HCT116 (cell line): Measurements from ENCODE around the gene SGSM2. TPM values are rescaled to one million over a fixed set of nuclear protein-coding genes. Genes with fewer than 3 reads are reported as not detected.

Experiments
- ATAC-seq: fragments of 200-7000 bp; cut with Tn5 transposase; 2 replicates; pipeline ENCODE4 v1.9.1; 2020; ENCODE audit warnings: mild to moderate bottlenecking, moderate library complexity
- BruUV-seq: library from RNA; stranded (reverse); fragments of 400-500 nt; replicated peaks from 2 replicates; lab custom pipeline; 2021; lab: Mats Ljungman, UMichigan
- CTCF ChIA-PET: fragments of 300-600 bp; sonication (Branson Sonifier 250); formaldehyde crosslinking; loops from one replicate; lab custom pipeline; 2021; ENCODE audit warnings: antibody characterized with exemption; lab: Charles Lee
- POLR2A ChIA-PET: fragments of 300-600, 350-600 bp; sonication (Branson Sonifier 250); formaldehyde crosslinking; loops from one replicate; lab custom pipeline; 2021; ENCODE audit warnings: antibody characterized with exemption; lab: Charles Lee
- RAD21 ChIA-PET, 2 experiments: fragments of 300-600 bp; sonication (Branson Sonifier 250); formaldehyde crosslinking; loops; one replicate each; lab custom pipeline; 2023; ENCODE audit warnings: low total read pairs in 2 of 2; ENCODE audit not compliant: uncharacterized antibody in 2 of 2, unreplicated experiment in 2 of 2, low non-redundant PET in 1 of 2; lab: Charles Lee
- DNase-seq: peaks from one replicate; pipeline ENCODE4 v3.0.0-alpha.2; 2010; ENCODE audit warnings: low read depth, low spot score
- H2AFZ ChIP-seq: fragments of 200-600 bp; shearing (Covaris generic), sonication (generic); 2 replicates; pipeline ENCODE4 v1.6.1; 2017; ENCODE audit warnings: low read depth, mixed run types, mixed read lengths, antibody characterized with exemption, low read length; ENCODE audit not compliant: poor library complexity, severe bottlenecking
- H3K27ac ChIP-seq: 2 replicates; pipeline ENCODE4 v1.5.1; 2012; ENCODE audit warnings: low read depth, low read length
- H3K27me3 ChIP-seq: fragments of 200-600 bp; sonication (generic); 2 replicates; pipeline ENCODE4 v1.6.1; 2016; ENCODE audit warnings: mixed run types, low read length, mixed read lengths; ENCODE audit not compliant: insufficient read depth
- H3K36me3 ChIP-seq, 2 experiments: fragments of 200-500 bp in 1 of 2; fragments of 200-600 bp in 1 of 2; sonication (Bioruptor generic) in 1 of 2; sonication (generic) in 1 of 2; 2 replicates each; pipeline versions ENCODE4 v1.5.1 to v1.6.1; 2014 to 2016; ENCODE audit warnings: low read length in 2 of 2, inconsistent platforms in 1 of 2, mixed read lengths in 1 of 2, mixed run types in 1 of 2; ENCODE audit not compliant: insufficient read depth in 2 of 2, control insufficient read depth in 1 of 2
- H3K4me1 ChIP-seq, 2 experiments: fragments of 200-600 bp in 1 of 2; sonication (generic) in 1 of 2; 2 replicates each; pipeline versions ENCODE4 v1.5.1 to v1.6.1; 2012 to 2017; ENCODE audit warnings: low read length in 2 of 2, inconsistent platforms in 1 of 2, mild to moderate bottlenecking in 1 of 2, mixed read lengths in 1 of 2, mixed run types in 1 of 2, moderate library complexity in 1 of 2; ENCODE audit not compliant: insufficient read depth in 2 of 2, control insufficient read depth in 1 of 2
- H3K4me2 ChIP-seq: fragments of 200-600 bp; sonication (generic); 2 replicates; pipeline ENCODE4 v1.6.1; 2017; ENCODE audit warnings: mixed run types, low read length, mixed read lengths
- H3K4me3 ChIP-seq, 2 experiments: fragments of 200-600 bp in 1 of 2; sonication (generic) in 1 of 2; replicated peaks in 1 of 2; 2 replicates each; pipeline ENCODE4 v1.5.1; 2011 to 2016; ENCODE audit warnings: low read length in 2 of 2, control low read depth in 1 of 2, low read depth in 1 of 2, mild to moderate bottlenecking in 1 of 2, mixed read lengths in 1 of 2, mixed run types in 1 of 2
- H3K79me2 ChIP-seq: fragments of 200-600 bp; sonication (generic); 2 replicates; pipeline ENCODE4 v1.6.1; 2017; ENCODE audit warnings: mild to moderate bottlenecking, mixed run types, low read length, moderate library complexity, mixed read lengths; ENCODE audit not compliant: insufficient read depth
- H3K9ac ChIP-seq: fragments of 200-600 bp; sonication (generic); 2 replicates; pipeline ENCODE4 v1.6.1; 2016; ENCODE audit warnings: low read length, mixed read lengths
- H3K9me2 ChIP-seq: fragments of 200-600 bp; sonication (generic), shearing (Covaris generic); 2 replicates; pipeline ENCODE4 v1.6.1; 2017; ENCODE audit warnings: mixed run types, mild to moderate bottlenecking, moderate library complexity; ENCODE audit not compliant: insufficient read depth
- H3K9me3 ChIP-seq, 2 experiments: fragments of 200-500 bp in 1 of 2; fragments of 200-600 bp in 1 of 2; sonication (Bioruptor generic) in 1 of 2; sonication (generic) in 1 of 2; 2 replicates each; pipeline ENCODE4 v1.6.1; 2014 to 2017; ENCODE audit warnings: low read length in 2 of 2, mixed read lengths in 2 of 2, inconsistent platforms in 1 of 2, low read depth in 1 of 2, mild to moderate bottlenecking in 1 of 2, mixed run types in 1 of 2, moderate library complexity in 1 of 2; ENCODE audit not compliant: control insufficient read depth in 1 of 2, insufficient read depth in 1 of 2
- H4K20me1 ChIP-seq: fragments of 200-600 bp; sonication (generic), shearing (Covaris generic); 2 replicates; pipeline ENCODE4 v1.6.1; 2017; ENCODE audit warnings: mixed run types, mild to moderate bottlenecking, moderate library complexity; ENCODE audit not compliant: insufficient read depth
- CBX3 ChIP-seq: IDR thresholded peaks from 2 replicates; pipeline ENCODE4 v1.6.1; 2012; ENCODE audit warnings: low read depth
- CEBPB ChIP-seq: IDR thresholded peaks from 2 replicates; pipeline ENCODE4 v1.6.1; 2012; ENCODE audit warnings: low read depth
- EGR1 ChIP-seq: IDR thresholded peaks from 2 replicates; pipeline ENCODE4 v1.6.1; 2012; ENCODE audit warnings: low read depth
- ELF1 ChIP-seq: IDR thresholded peaks from 2 replicates; pipeline ENCODE4 v1.6.1; 2012; ENCODE audit warnings: low read depth, borderline replicate concordance
- EZH2 ChIP-seq: fragments of 200-600 bp; sonication (generic); IDR thresholded peaks from 2 replicates; pipeline ENCODE4 v1.6.1; 2017; ENCODE audit warnings: antibody characterized with exemption, mixed run types
- EZH2phosphoT487 ChIP-seq: fragments of 200-600 bp; IDR thresholded peaks from 2 replicates; pipeline ENCODE4 v1.6.1; 2018; ENCODE audit warnings: antibody characterized with exemption, borderline replicate concordance
- FOSL1 ChIP-seq: IDR thresholded peaks from 2 replicates; pipeline ENCODE4 v1.6.1; 2012; ENCODE audit warnings: low read depth
- POLR2AphosphoS5 ChIP-seq: IDR thresholded peaks from 2 replicates; pipeline ENCODE4 v1.6.1; 2011; ENCODE audit warnings: mild to moderate bottlenecking, low read depth, low read length, moderate library complexity
- RAD21 ChIP-seq: IDR thresholded peaks from 2 replicates; pipeline ENCODE4 v1.6.1; 2012; ENCODE audit warnings: low read depth, mild to moderate bottlenecking
- SIN3A ChIP-seq: IDR thresholded peaks from 2 replicates; pipeline ENCODE4 v1.6.1; 2012; ENCODE audit warnings: low read depth
- SP1 ChIP-seq: IDR thresholded peaks from 2 replicates; pipeline ENCODE4 v1.6.1; 2012; ENCODE audit warnings: low read depth
- TCF7L2 ChIP-seq: IDR thresholded peaks from 2 replicates; pipeline ENCODE4 v1.7.0; 2011; ENCODE audit warnings: borderline replicate concordance, inconsistent platforms; ENCODE audit not compliant: insufficient read depth, insufficient read length; ENCODE audit errors: extremely low read depth
- YY1 ChIP-seq: IDR thresholded peaks from 2 replicates; pipeline ENCODE4 v1.6.1; 2011; ENCODE audit warnings: low read length, low read depth, moderate library complexity, mild to moderate bottlenecking; ENCODE audit not compliant: insufficient replicate concordance; ENCODE audit errors: extremely low read depth
- intact Hi-C: fragments of 100-400 bp; cut with micrococcal nuclease; formaldehyde crosslinking; loops from 2 replicates; pipeline ENCODE4 v1.10.0; 2022
- total RNA-seq: library from RNA; stranded (reverse); gene quantifications from one replicate; pipeline ENCODE4 v1.2.1, GENCODE V29; 2021; ENCODE audit not compliant: unreplicated experiment
- TF ChIP-seq, protein P1 (sequence below): IDR thresholded peaks from 2 replicates; pipeline ENCODE4 v1.6.1; 2011; ENCODE audit warnings: mild to moderate bottlenecking, low read length, moderate library complexity; ENCODE audit not compliant: insufficient replicate concordance; ENCODE audit errors: extremely low read depth
- TF ChIP-seq, protein P2 (sequence below): IDR thresholded peaks from 2 replicates; pipeline ENCODE4 v1.6.1; 2012
- TF ChIP-seq, protein P3 (sequence below), 3 experiments: fragments of 200-600 bp in 1 of 3; sonication (generic) in 1 of 3; IDR thresholded peaks in 2 of 3; conservative IDR thresholded peaks in 1 of 3; 2 replicates each; pipeline ENCODE4 v1.5.1; 2012 to 2017; ENCODE audit warnings: low read depth in 2 of 3, low read length in 2 of 3, antibody characterized with exemption in 1 of 3, borderline replicate concordance in 1 of 3, control low read depth in 1 of 3, mild to moderate bottlenecking in 1 of 3, mixed read lengths in 1 of 3, mixed run types in 1 of 3, moderate library complexity in 1 of 3; ENCODE audit not compliant: insufficient read depth in 1 of 3
- TF ChIP-seq, protein P4 (sequence below): IDR thresholded peaks from 2 replicates; pipeline ENCODE4 v1.6.1; 2012
- TF ChIP-seq, protein P5 (sequence below): IDR thresholded peaks from 2 replicates; pipeline ENCODE4 v1.6.1; 2012; ENCODE audit warnings: low read depth

The SGSM2 gene
- total RNA-seq, 1 experiment from 2014 or later = 68.1 TPM

DNA sequence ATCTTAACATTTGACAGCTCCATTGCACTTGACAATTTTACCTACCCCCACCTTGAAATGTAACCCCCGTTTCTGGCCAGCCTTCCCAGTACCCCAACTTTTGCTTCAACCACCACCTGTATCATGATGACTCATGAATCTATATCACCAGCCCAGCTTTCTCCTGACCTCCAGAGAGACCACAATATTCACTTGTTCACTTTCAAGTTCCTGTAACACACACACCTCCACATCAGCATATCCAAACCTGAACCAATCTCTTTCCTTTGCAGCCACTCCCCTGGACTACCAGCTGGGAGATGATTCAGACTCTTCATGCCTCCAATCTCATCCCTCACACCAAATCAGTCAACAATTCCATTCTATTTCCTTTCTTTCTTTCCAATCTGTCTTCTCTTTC, 41.7 kb upstream of the SGSM2 start:
- H3K79me2 ChIP-seq = peaks cover 44% of the 10 kb centered on the region
- H2AFZ ChIP-seq = no peak overlapping the region
- H3K4me2 ChIP-seq = no peak overlapping the region
- no peaks in the 10 kb centered on the region for H3K9me3 ChIP-seq
- BruUV-seq = no TSS peak
- H3K36me3 ChIP-seq = peaks cover 23 to 46% of the 10 kb centered on the region in 2 experiments; a peak in 3 of 4 replicates
- ChIA-PET CTCF (no interaction called here), POLR2A (no interaction called here), RAD21 (no interaction called here)
- no peaks in the 10 kb centered on the region for H3K4me1 ChIP-seq
- intact Hi-C loops = no loop called here
- TF ChIP-seq, protein P1, sequence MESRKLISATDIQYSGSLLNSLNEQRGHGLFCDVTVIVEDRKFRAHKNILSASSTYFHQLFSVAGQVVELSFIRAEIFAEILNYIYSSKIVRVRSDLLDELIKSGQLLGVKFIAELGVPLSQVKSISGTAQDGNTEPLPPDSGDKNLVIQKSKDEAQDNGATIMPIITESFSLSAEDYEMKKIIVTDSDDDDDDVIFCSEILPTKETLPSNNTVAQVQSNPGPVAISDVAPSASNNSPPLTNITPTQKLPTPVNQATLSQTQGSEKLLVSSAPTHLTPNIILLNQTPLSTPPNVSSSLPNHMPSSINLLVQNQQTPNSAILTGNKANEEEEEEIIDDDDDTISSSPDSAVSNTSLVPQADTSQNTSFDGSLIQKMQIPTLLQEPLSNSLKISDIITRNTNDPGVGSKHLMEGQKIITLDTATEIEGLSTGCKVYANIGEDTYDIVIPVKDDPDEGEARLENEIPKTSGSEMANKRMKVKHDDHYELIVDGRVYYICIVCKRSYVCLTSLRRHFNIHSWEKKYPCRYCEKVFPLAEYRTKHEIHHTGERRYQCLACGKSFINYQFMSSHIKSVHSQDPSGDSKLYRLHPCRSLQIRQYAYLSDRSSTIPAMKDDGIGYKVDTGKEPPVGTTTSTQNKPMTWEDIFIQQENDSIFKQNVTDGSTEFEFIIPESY = no peak
- TF ChIP-seq FOSL1 (no peak), EZH2phosphoT487 (no peak), POLR2AphosphoS5 (no peak), EZH2 (no peak), CEBPB (no peak), TCF7L2 (no peak), EGR1 (no peak), CBX3 (no peak), ELF1 (no peak), RAD21 (no peak), SIN3A (no peak), SP1 (no peak), YY1 (no peak)
- TF ChIP-seq, protein P2, sequence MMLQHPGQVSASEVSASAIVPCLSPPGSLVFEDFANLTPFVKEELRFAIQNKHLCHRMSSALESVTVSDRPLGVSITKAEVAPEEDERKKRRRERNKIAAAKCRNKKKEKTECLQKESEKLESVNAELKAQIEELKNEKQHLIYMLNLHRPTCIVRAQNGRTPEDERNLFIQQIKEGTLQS = no peak
- TF ChIP-seq, protein P3, sequence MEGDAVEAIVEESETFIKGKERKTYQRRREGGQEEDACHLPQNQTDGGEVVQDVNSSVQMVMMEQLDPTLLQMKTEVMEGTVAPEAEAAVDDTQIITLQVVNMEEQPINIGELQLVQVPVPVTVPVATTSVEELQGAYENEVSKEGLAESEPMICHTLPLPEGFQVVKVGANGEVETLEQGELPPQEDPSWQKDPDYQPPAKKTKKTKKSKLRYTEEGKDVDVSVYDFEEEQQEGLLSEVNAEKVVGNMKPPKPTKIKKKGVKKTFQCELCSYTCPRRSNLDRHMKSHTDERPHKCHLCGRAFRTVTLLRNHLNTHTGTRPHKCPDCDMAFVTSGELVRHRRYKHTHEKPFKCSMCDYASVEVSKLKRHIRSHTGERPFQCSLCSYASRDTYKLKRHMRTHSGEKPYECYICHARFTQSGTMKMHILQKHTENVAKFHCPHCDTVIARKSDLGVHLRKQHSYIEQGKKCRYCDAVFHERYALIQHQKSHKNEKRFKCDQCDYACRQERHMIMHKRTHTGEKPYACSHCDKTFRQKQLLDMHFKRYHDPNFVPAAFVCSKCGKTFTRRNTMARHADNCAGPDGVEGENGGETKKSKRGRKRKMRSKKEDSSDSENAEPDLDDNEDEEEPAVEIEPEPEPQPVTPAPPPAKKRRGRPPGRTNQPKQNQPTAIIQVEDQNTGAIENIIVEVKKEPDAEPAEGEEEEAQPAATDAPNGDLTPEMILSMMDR (IDR thresholded peaks at IDR 0.05 in 2 of 3, conservative IDR thresholded peaks at IDR 0.05 in 1 of 3; ENCODE audit: borderline replicate concordance in 1 of 3, insufficient read depth in 1 of 3, low read depth in 2 of 3, low read length in 2 of 3) = no peak
- TF ChIP-seq, protein P4, sequence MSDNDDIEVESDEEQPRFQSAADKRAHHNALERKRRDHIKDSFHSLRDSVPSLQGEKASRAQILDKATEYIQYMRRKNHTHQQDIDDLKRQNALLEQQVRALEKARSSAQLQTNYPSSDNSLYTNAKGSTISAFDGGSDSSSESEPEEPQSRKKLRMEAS = no peak
- TF ChIP-seq, protein P5, sequence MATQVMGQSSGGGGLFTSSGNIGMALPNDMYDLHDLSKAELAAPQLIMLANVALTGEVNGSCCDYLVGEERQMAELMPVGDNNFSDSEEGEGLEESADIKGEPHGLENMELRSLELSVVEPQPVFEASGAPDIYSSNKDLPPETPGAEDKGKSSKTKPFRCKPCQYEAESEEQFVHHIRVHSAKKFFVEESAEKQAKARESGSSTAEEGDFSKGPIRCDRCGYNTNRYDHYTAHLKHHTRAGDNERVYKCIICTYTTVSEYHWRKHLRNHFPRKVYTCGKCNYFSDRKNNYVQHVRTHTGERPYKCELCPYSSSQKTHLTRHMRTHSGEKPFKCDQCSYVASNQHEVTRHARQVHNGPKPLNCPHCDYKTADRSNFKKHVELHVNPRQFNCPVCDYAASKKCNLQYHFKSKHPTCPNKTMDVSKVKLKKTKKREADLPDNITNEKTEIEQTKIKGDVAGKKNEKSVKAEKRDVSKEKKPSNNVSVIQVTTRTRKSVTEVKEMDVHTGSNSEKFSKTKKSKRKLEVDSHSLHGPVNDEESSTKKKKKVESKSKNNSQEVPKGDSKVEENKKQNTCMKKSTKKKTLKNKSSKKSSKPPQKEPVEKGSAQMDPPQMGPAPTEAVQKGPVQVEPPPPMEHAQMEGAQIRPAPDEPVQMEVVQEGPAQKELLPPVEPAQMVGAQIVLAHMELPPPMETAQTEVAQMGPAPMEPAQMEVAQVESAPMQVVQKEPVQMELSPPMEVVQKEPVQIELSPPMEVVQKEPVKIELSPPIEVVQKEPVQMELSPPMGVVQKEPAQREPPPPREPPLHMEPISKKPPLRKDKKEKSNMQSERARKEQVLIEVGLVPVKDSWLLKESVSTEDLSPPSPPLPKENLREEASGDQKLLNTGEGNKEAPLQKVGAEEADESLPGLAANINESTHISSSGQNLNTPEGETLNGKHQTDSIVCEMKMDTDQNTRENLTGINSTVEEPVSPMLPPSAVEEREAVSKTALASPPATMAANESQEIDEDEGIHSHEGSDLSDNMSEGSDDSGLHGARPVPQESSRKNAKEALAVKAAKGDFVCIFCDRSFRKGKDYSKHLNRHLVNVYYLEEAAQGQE = no peak
- H3K9ac ChIP-seq = no peak overlapping the region
- ATAC-seq (no peak), DNase-seq (no peak)
- no peaks in the 10 kb centered on the region for H3K27me3 ChIP-seq
- H3K27ac ChIP-seq = no peak overlapping the region
- H4K20me1 ChIP-seq = no peaks in the 10 kb centered on the region
- H3K9me2 ChIP-seq = no peaks in the 10 kb centered on the region
- H3K4me3 ChIP-seq = no peak overlapping the region
